Endodermal cell (in vitro differentiated cells): ENCODE measurements around the gene DMPK. TPM values are rescaled to one million over a fixed set of nuclear protein-coding genes. Genes with fewer than 3 reads are reported as not detected.
A peak's percentile ranks its signal among the peaks of the same experiment; 100 is the strongest.

Experiments
- DNase-seq: peaks from one replicate; pipeline ENCODE4 v3.0.0-alpha.2; 2017
- H3K27ac ChIP-seq: 2 replicates; pipeline ENCODE4 v1.5.1; 2013; ENCODE audit warnings: mild to moderate bottlenecking, low read depth, low read length, moderate library complexity
- H3K27me3 ChIP-seq: 2 replicates; pipeline ENCODE4 v1.6.1; 2013; ENCODE audit warnings: mild to moderate bottlenecking, low read length, moderate library complexity; ENCODE audit not compliant: insufficient read depth, control insufficient read depth, poor library complexity, severe bottlenecking
- H3K36me3 ChIP-seq: 2 replicates; pipeline ENCODE4 v1.7.0; 2013; ENCODE audit warnings: mild to moderate bottlenecking, low read length, moderate library complexity; ENCODE audit not compliant: control insufficient read depth, insufficient read depth
- H3K4me1 ChIP-seq: one replicate; pipeline ENCODE4 v1.7.0; 2013; ENCODE audit warnings: low read length; ENCODE audit not compliant: control insufficient read depth, insufficient read depth
- H3K4me3 ChIP-seq: 2 replicates; pipeline ENCODE4 v1.5.1; 2013; ENCODE audit warnings: mild to moderate bottlenecking, low read length, moderate library complexity
- H3K9ac ChIP-seq: 2 replicates; pipeline ENCODE4 v1.6.1; 2013; ENCODE audit warnings: mild to moderate bottlenecking, low read length, moderate library complexity; ENCODE audit not compliant: poor library complexity, severe bottlenecking; ENCODE audit errors: extremely low read depth
- H3K9me3 ChIP-seq: 2 replicates; pipeline ENCODE4 v1.6.1; 2013; ENCODE audit warnings: mild to moderate bottlenecking, low read length, moderate library complexity; ENCODE audit not compliant: control insufficient read depth
- H3K27ac Mint-ChIP-seq: 2 replicates; pipeline ENCODE4 v1.8.0; 2020; ENCODE audit warnings: mixed read lengths
- H3K27me3 Mint-ChIP-seq: 2 replicates; pipeline ENCODE4 v1.8.0; 2021; ENCODE audit warnings: mild to moderate bottlenecking, mixed read lengths; ENCODE audit not compliant: insufficient read depth
- H3K36me3 Mint-ChIP-seq: 2 replicates; pipeline ENCODE4 v1.8.0; 2020; ENCODE audit warnings: low read depth, mixed read lengths
- H3K4me1 Mint-ChIP-seq: 2 replicates; pipeline ENCODE4 v1.8.0; 2020; ENCODE audit warnings: mixed read lengths
- H3K4me3 Mint-ChIP-seq: 2 replicates; pipeline ENCODE4 v1.8.0; 2020; ENCODE audit warnings: mild to moderate bottlenecking, moderate library complexity, mixed read lengths
- H3K9me3 Mint-ChIP-seq: 2 replicates; pipeline ENCODE4 v1.8.0; 2020; ENCODE audit warnings: mild to moderate bottlenecking, mixed read lengths
- WGBS, 2 experiments: methylation state at CpG; one replicate each; pipeline versions ENCODE4 v1.1.5 to v1.1.7; 2013; ENCODE audit warnings: missing lambda C conversion rate in 2 of 2, mixed read lengths in 1 of 2; ENCODE audit not compliant: insufficient coverage in 1 of 2, insufficient read length in 1 of 2; 5-methylcytosine and 5-hydroxymethylcytosine counted together
- total RNA-seq, 2 donors: library from RNA; stranded (reverse); fragmentation: NEBNext Ultra II Directional in 1 of 2; extraction: Animal tissue kit (Norgen Biotek cat#: 25700) in 1 of 2; gene quantifications; 2 replicates in 1 of 2; 3 replicates in 1 of 2; pipeline ENCODE4 v1.2.1, GENCODE V29; 2021
- TF ChIP-seq, protein P1 (sequence below): fragments of 200-600 bp; sonication (generic); conservative IDR thresholded peaks from 2 replicates; pipeline ENCODE4 v1.5.0; 2021; ENCODE audit warnings: antibody characterized with exemption, mild to moderate bottlenecking

Gene DMPK
- total RNA-seq, 2 donors from 2014 or later = 58.8 to 75.9 TPM

DNA sequence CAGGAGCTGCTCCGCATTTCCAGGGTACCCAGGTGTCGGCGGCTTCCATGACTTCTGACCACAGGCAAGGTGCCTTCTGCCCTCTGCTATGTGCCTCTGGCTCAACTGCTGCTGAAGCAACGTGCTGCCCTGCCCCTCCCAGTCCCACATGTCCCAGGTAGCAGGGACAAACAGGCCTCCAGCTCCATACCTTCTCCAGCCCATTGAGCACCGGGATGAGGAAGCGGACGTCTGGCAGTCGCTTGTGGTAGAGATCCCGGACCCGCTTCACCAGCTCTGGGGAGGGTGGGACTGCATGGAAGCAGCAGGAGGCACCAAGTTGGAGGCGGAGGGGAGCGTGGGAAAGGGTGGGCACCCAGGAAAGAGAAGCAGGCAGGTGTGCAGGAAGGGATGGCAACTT is 40.9 kb upstream of the DMPK start:
- Histone ChIP-seq H3K36me3 (peaks cover 74% of the 10 kb centered on the region), H3K27me3 (no peaks in the 10 kb centered on the region), H3K9ac (no peak overlapping the region), H3K4me1 (peaks cover 4% of the 10 kb centered on the region), H3K27ac (no peak overlapping the region), H3K4me3 (no peak overlapping the region), H3K9me3 (no peaks in the 10 kb centered on the region)
- TF ChIP-seq, protein P1, sequence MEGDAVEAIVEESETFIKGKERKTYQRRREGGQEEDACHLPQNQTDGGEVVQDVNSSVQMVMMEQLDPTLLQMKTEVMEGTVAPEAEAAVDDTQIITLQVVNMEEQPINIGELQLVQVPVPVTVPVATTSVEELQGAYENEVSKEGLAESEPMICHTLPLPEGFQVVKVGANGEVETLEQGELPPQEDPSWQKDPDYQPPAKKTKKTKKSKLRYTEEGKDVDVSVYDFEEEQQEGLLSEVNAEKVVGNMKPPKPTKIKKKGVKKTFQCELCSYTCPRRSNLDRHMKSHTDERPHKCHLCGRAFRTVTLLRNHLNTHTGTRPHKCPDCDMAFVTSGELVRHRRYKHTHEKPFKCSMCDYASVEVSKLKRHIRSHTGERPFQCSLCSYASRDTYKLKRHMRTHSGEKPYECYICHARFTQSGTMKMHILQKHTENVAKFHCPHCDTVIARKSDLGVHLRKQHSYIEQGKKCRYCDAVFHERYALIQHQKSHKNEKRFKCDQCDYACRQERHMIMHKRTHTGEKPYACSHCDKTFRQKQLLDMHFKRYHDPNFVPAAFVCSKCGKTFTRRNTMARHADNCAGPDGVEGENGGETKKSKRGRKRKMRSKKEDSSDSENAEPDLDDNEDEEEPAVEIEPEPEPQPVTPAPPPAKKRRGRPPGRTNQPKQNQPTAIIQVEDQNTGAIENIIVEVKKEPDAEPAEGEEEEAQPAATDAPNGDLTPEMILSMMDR = no peak
- Mint-ChIP-seq H3K27ac (no peak overlapping the region), H3K4me3 (no peak overlapping the region), H3K27me3 (no peaks in the 10 kb centered on the region), H3K9me3 (no peaks in the 10 kb centered on the region), H3K4me1 (no peaks in the 10 kb centered on the region), H3K36me3 (peaks cover 68% of the 10 kb centered on the region)
- no peak for DNase-seq
- 94% methylated on average over 3 to 12 of the region's 12 CpGs for WGBS, 2 experiments

DNA sequence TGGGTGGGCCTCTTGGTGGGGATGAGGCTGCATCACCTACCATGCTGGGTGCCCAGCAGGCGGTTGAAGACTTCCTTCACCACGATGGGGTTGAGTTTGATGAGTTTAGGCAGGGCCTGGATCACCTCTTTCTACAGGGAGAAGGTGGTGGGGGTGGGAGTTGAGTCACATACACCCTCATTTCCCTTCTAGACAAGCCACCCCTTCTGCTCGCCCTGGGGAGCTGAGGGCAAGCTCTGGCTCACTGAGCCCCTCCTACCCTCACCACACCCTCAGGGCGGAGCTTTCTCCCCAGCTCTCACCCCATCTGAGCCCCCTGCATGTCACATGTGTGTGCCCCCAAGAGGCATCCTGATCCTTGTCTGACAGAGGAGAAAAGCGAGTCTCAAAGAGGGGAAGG is 40.4 kb upstream of the DMPK start:
- H3K9ac ChIP-seq = no peak overlapping the region
- Mint-ChIP-seq H3K27ac (no peak overlapping the region), H3K36me3 (peaks cover 63% of the 10 kb centered on the region)

DNA sequence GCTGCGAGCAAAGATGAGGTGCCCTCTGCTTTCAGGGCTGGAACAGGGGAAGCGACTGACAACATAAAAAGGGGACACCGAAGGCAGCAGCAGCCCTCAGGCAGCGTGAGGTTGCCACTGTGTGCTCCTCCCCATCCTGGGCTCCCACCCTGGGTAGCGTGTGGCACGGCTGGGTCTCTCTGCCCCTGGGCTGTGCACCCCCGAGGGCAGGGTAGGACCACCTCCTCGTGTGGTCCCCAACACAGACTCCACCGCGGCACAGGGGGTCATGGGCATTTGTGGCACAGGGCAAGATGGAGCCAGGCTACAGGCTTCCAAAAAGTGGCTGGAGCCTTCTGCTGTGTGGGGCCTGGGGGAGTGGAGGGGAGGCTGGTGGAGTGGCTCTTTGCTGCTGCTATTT is 39.3 kb upstream of the DMPK start:
- H3K9ac ChIP-seq = no peak overlapping the region
- H3K4me1 ChIP-seq = peaks cover 13% of the 10 kb centered on the region
- no peak for DNase-seq
- no peaks in the 10 kb centered on the region for H3K9me3 Mint-ChIP-seq
- H3K36me3 Mint-ChIP-seq = peaks cover 53% of the 10 kb centered on the region
- no peaks in the 10 kb centered on the region for H3K27me3 ChIP-seq
- H3K27ac Mint-ChIP-seq = peak overlapping the region; percentile 72
- TF ChIP-seq, protein P1 = no peak
- H3K4me1 Mint-ChIP-seq = peaks cover 7% of the 10 kb centered on the region
- no peaks in the 10 kb centered on the region for H3K27me3 Mint-ChIP-seq
- H3K4me3 Mint-ChIP-seq = no peak overlapping the region
- H3K36me3 ChIP-seq = peaks cover 59% of the 10 kb centered on the region
- H3K27ac ChIP-seq = no peak overlapping the region
- 75 to 84% methylated on average over 4 to 10 of the region's 10 CpGs for WGBS, 2 experiments
- H3K4me3 ChIP-seq = no peak overlapping the region
- no peaks in the 10 kb centered on the region for H3K9me3 ChIP-seq

More for the DNA sequence above, 40.4 kb upstream of the DMPK start:
- WGBS, 2 experiments = 99 to 100% methylated on average over 1 to 5 of the region's 5 CpGs
- TF ChIP-seq, protein P1 = no peak
- Mint-ChIP-seq H3K27me3 (no peaks in the 10 kb centered on the region), H3K4me1 (no peaks in the 10 kb centered on the region), H3K4me3 (no peak overlapping the region), H3K9me3 (no peaks in the 10 kb centered on the region)
- Histone ChIP-seq H3K4me3 (no peak overlapping the region), H3K27me3 (no peaks in the 10 kb centered on the region), H3K4me1 (peaks cover 4% of the 10 kb centered on the region), H3K36me3 (peaks cover 69% of the 10 kb centered on the region), H3K27ac (no peak overlapping the region), H3K9me3 (no peaks in the 10 kb centered on the region)
- DNase-seq = no peak
